HepG2 (cell line): ENCODE results near the gene CDH2.

Source experiments
- CTCF ChIP-seq: sonication (generic); formaldehyde crosslinking; IDR thresholded peaks from 2 replicates; pipeline ENCODE4 v1.5.0; 2020; ENCODE audit warnings: mild to moderate bottlenecking, missing genetic modification reagents, moderate library complexity
- FOXC1 ChIP-seq: sonication (generic); formaldehyde crosslinking; IDR thresholded peaks from 2 replicates; pipeline ENCODE4 v1.8.0; 2022; ENCODE audit warnings: mild to moderate bottlenecking, missing genetic modification reagents, borderline replicate concordance
- HNRNPLL ChIP-seq: fragments of 200-400 bp; formaldehyde crosslinking; IDR thresholded peaks from 2 replicates; pipeline ENCODE4 v1.6.1; 2017; ENCODE audit warnings: mild to moderate bottlenecking, low read depth, low read length; ENCODE audit not compliant: poor library complexity, severe bottlenecking
- KAT8 ChIP-seq: IDR thresholded peaks from 2 replicates; pipeline ENCODE4 v1.6.1; 2016; ENCODE audit warnings: missing genetic modification reagents, missing compliant biosample characterization
- KLF11 ChIP-seq: IDR thresholded peaks from 2 replicates; pipeline ENCODE4 v1.6.1; 2016; ENCODE audit warnings: missing compliant biosample characterization
- MAFK ChIP-seq, 2 experiments: IDR thresholded peaks in 1 of 2; conservative IDR thresholded peaks in 1 of 2; 2 replicates each; pipeline ENCODE4 v1.6.1; 2011; ENCODE audit warnings: improper control_type of control experiment in 2 of 2, low read length in 2 of 2
- MLX ChIP-seq: IDR thresholded peaks from 2 replicates; pipeline ENCODE4 v1.6.1; 2016
- NFYB ChIP-seq: sonication (generic); formaldehyde crosslinking; IDR thresholded peaks from 2 replicates; pipeline ENCODE4 v1.4.0; 2020; ENCODE audit warnings: missing genetic modification reagents
- NR2F1 ChIP-seq, 2 experiments: fragments of 450-650 bp in 1 of 2; formaldehyde crosslinking in 1 of 2; IDR thresholded peaks; 2 replicates each; pipeline versions ENCODE4 v1.5.0 to v1.6.1; 2016 to 2020; ENCODE audit warnings: mild to moderate bottlenecking in 1 of 2, missing compliant biosample characterization in 1 of 2, missing genetic modification reagents in 1 of 2, moderate library complexity in 1 of 2
- TCF7L2 ChIP-seq: IDR thresholded peaks from 2 replicates; pipeline ENCODE4 v1.6.1; 2011; ENCODE audit warnings: mild to moderate bottlenecking, low read depth, low read length, moderate library complexity
- ZNF773 ChIP-seq: sonication (generic); formaldehyde crosslinking; IDR thresholded peaks from 2 replicates; pipeline ENCODE4 v1.4.0; 2020; ENCODE audit warnings: missing genetic modification reagents, borderline replicate concordance
- ZSCAN20 ChIP-seq: sonication (generic); formaldehyde crosslinking; IDR thresholded peaks from 2 replicates; pipeline ENCODE4 v1.4.0; 2020; ENCODE audit warnings: missing genetic modification reagents, mild to moderate bottlenecking, borderline replicate concordance

GRCh38 chr18:28078849-28079248, 98.1 kb downstream of the CDH2 start:
- TF ChIP-seq TCF7L2 (no peak), NR2F1 (CRISPR knock-in tag; IDR thresholded peaks at IDR 0.05) (no peak), FOXC1 (CRISPR knock-in tag) (no peak), MLX (CRISPR knock-in tag) (no peak), HNRNPLL (no peak), NFYB (no peak), KLF11 (CRISPR knock-in tag) (no peak), CTCF (CRISPR knock-in tag) (no peak), ZSCAN20 (CRISPR knock-in tag) (no peak), MAFK (conservative IDR thresholded peaks at IDR 0.05 in 1 of 2, IDR thresholded peaks at IDR 0.05 in 1 of 2; ENCODE audit: low read length in 2 of 2) (no peak), ZNF773 (no peak), KAT8 (CRISPR knock-in tag) (no peak)
